Activated CD8-positive, alpha-beta T cell treated with anti-CD3 and anti-CD28 coated beads, Interleukin-2, amount 10 ng/mL, durations not matched to agents 7 days and 5 days (primary cell): ENCODE data around the gene HIPK2. TPM values are rescaled to one million over a fixed set of nuclear protein-coding genes. Genes with fewer than 3 reads are reported as not detected.
"Not testable (repeated sequence)": the region's sequence is repeated elsewhere in the genome, so short reads cannot be mapped to it uniquely, and the experiment has no call there.

ENCODE experiments used
- ATAC-seq: fragments of 150-1000 bp; cut with Tn5 transposase; one replicate; pipeline ENCODE4 v1.10.0; 2021; ENCODE audit warnings: moderate library complexity
- CTCF ChIA-PET: fragments of 350-600 bp; sonication (Branson Sonifier 250); formaldehyde crosslinking; loops from one replicate; lab custom pipeline; 2021; ENCODE audit warnings: antibody characterized with exemption; lab: Charles Lee
- POLR2A ChIA-PET: fragments of 350-600 bp; sonication (Branson Sonifier 250); formaldehyde crosslinking; loops from one replicate; lab custom pipeline; 2021; ENCODE audit warnings: antibody characterized with exemption; lab: Charles Lee
- DNase-seq: peaks from one replicate; pipeline ENCODE4 v3.0.0-alpha.2; 2020
- H3K27ac Mint-ChIP-seq: one replicate; pipeline ENCODE4 v1.8.0; 2021; ENCODE audit warnings: mild to moderate bottlenecking, mixed read lengths
- H3K27me3 Mint-ChIP-seq: one replicate; pipeline ENCODE4 v1.8.0; 2021; ENCODE audit warnings: low read depth, mixed read lengths
- H3K36me3 Mint-ChIP-seq: one replicate; pipeline ENCODE4 v1.8.0; 2021; ENCODE audit warnings: low read depth, mixed read lengths
- H3K4me1 Mint-ChIP-seq: one replicate; pipeline ENCODE4 v1.8.0; 2021; ENCODE audit warnings: low read depth, mixed read lengths
- H3K4me3 Mint-ChIP-seq: one replicate; pipeline ENCODE4 v1.8.0; 2021; ENCODE audit warnings: mild to moderate bottlenecking, mixed read lengths
- H3K9me3 Mint-ChIP-seq: one replicate; pipeline ENCODE4 v1.8.0; 2022; ENCODE audit warnings: mixed read lengths; ENCODE audit not compliant: insufficient read depth
- total RNA-seq, 2 experiments: library from RNA; stranded (reverse); gene quantifications; one replicate each; pipeline ENCODE4 v1.2.3, GENCODE V29; 2021

The HIPK2 gene
- total RNA-seq, 2 experiments from 2014 or later, result 17.0 to 17.2 TPM

- no peaks in the 10 kb centered on the region for H3K27me3 Mint-ChIP-seq
- H3K4me1 Mint-ChIP-seq, result peaks cover 39% of the 10 kb centered on the region
- no peaks in the 10 kb centered on the region for H3K9me3 Mint-ChIP-seq
- H3K4me3 Mint-ChIP-seq, result no peak overlapping the region
- ATAC-seq (peak; percentile 51), DNase-seq (no peak)
- H3K36me3 Mint-ChIP-seq, result no peaks in the 10 kb centered on the region
- CTCF ChIA-PET, result interaction anchor here (0.6 kb wide), 1 partner anchor 11 kb away, joined by 3 read pairs; no protein-coding TSS in a partner anchor
- no peak overlapping the region for H3K27ac Mint-ChIP-seq
- POLR2A ChIA-PET, result interaction anchor here (1.2 kb wide), 1 partner anchor 9 kb away, joined by 4 read pairs; no protein-coding TSS in a partner anchor
Observed at GRCh38 chr7:139673230-139673629, 104.6 kb downstream of the HIPK2 start.

- DNase-seq, result no peak
- ChIA-PET POLR2A (no interaction called here), CTCF (no interaction called here)
- no peaks in the 10 kb centered on the region for H3K36me3 Mint-ChIP-seq
- H3K9me3 Mint-ChIP-seq, result no peaks in the 10 kb centered on the region
- peaks cover 33% of the 10 kb centered on the region for H3K4me1 Mint-ChIP-seq
- ATAC-seq, result no peak
- no peak overlapping the region for H3K27ac Mint-ChIP-seq
- H3K4me3 Mint-ChIP-seq, result no peak overlapping the region
- no peaks in the 10 kb centered on the region for H3K27me3 Mint-ChIP-seq
Observed at GRCh38 chr7:139671967-139672366, 105.8 kb downstream of the HIPK2 start.

- H3K27me3 Mint-ChIP-seq, H3K27ac Mint-ChIP-seq, H3K9me3 Mint-ChIP-seq, ATAC-seq, POLR2A ChIA-PET, H3K36me3 Mint-ChIP-seq, H3K4me3 Mint-ChIP-seq, DNase-seq: not testable (repeated sequence)
- CTCF ChIA-PET, result interaction anchor here (0.6 to 1.0 kb wide), 2 partner anchors 68 to 101 kb away, joined by 3 to 5 read pairs; no protein-coding TSS in a partner anchor
- H3K4me1 Mint-ChIP-seq, result peaks cover 26% of the 10 kb centered on the region
Observed at GRCh38 chr7:139670662-139671061, 107.1 kb downstream of the HIPK2 start.

GRCh38 chr7:139669106-139670061 is 108.4 kb downstream of the HIPK2 start:
- CTCF ChIA-PET, result interaction anchor here (1.0 to 1.1 kb wide), 2 partner anchors 24 to 67 kb away, joined by 3 to 5 read pairs; no protein-coding TSS in a partner anchor
- no peak for DNase-seq
- Mint-ChIP-seq H3K9me3 (no peaks in the 10 kb centered on the region), H3K4me1 (peaks cover 20% of the 10 kb centered on the region), H3K4me3 (no peak overlapping the region), H3K27ac (no peak overlapping the region), H3K27me3 (no peaks in the 10 kb centered on the region), H3K36me3 (no peaks in the 10 kb centered on the region)
- POLR2A ChIA-PET, result interaction anchor here (0.8 kb wide), 1 partner anchor 12 kb away, joined by 3 read pairs; no protein-coding TSS in a partner anchor
- ATAC-seq, result no peak

GRCh38 chr7:139667377-139667776 is 110.4 kb downstream of the HIPK2 start:
- DNase-seq, result no peak
- Mint-ChIP-seq H3K4me1 (peaks cover 13% of the 10 kb centered on the region), H3K27ac (no peak overlapping the region), H3K9me3 (no peaks in the 10 kb centered on the region), H3K27me3 (no peaks in the 10 kb centered on the region), H3K36me3 (no peaks in the 10 kb centered on the region), H3K4me3 (no peak overlapping the region)
- ATAC-seq, result no peak
- CTCF ChIA-PET, result interaction anchor here (1.3 to 6.2 kb wide), 2 partner anchors 21 to 46 kb away, joined by 4 to 34 read pairs; no protein-coding TSS in a partner anchor
- POLR2A ChIA-PET, result no interaction called here

GRCh38 chr7:139666501-139666900 is 111.3 kb downstream of the HIPK2 start:
- Mint-ChIP-seq H3K27ac (no peak overlapping the region), H3K36me3 (no peaks in the 10 kb centered on the region), H3K4me1 (peaks cover 17% of the 10 kb centered on the region), H3K4me3 (no peak overlapping the region), H3K27me3 (no peaks in the 10 kb centered on the region), H3K9me3 (no peaks in the 10 kb centered on the region)
- ChIA-PET POLR2A (no interaction called here), CTCF (interaction anchor here (1.3 to 6.2 kb wide), 2 partner anchors 20 to 45 kb away, joined by 4 to 34 read pairs; no protein-coding TSS in a partner anchor)
- ATAC-seq, result no peak
- DNase-seq, result no peak

- H3K27me3 Mint-ChIP-seq, result no peaks in the 10 kb centered on the region
- ChIA-PET POLR2A (interaction anchor here (1.0 kb wide), 1 partner anchor 146 kb away, joined by 6 read pairs; no protein-coding TSS in a partner anchor), CTCF (interaction anchor here (6.2 kb wide), 1 partner anchor 18 kb away, joined by 34 read pairs; no protein-coding TSS in a partner anchor)
- no peaks in the 10 kb centered on the region for H3K9me3 Mint-ChIP-seq
- no peak overlapping the region for H3K4me3 Mint-ChIP-seq
- no peak for ATAC-seq
- H3K36me3 Mint-ChIP-seq, result no peaks in the 10 kb centered on the region
- no peak for DNase-seq
- H3K4me1 Mint-ChIP-seq, result peaks cover 9% of the 10 kb centered on the region
- H3K27ac Mint-ChIP-seq, result no peak overlapping the region
Observed at GRCh38 chr7:139664434-139664833, 113.4 kb downstream of the HIPK2 start.

- Mint-ChIP-seq H3K27ac (no peak overlapping the region), H3K4me3 (no peak overlapping the region), H3K4me1 (peaks cover 9% of the 10 kb centered on the region), H3K36me3 (no peaks in the 10 kb centered on the region), H3K27me3 (no peaks in the 10 kb centered on the region), H3K9me3 (no peaks in the 10 kb centered on the region)
- DNase-seq, result no peak
- ChIA-PET CTCF (interaction anchor here (6.2 kb wide), 1 partner anchor 17 kb away, joined by 34 read pairs; no protein-coding TSS in a partner anchor), POLR2A (interaction anchor here (0.6 to 1.0 kb wide), 2 partner anchors 147 to 226 kb away, joined by 3 to 6 read pairs; no protein-coding TSS in a partner anchor)
- no peak for ATAC-seq
Observed at GRCh38 chr7:139663608-139664177, 114.1 kb downstream of the HIPK2 start.

GRCh38 chr7:139661903-139662302 is 115.9 kb downstream of the HIPK2 start:
- H3K36me3 Mint-ChIP-seq, result no peaks in the 10 kb centered on the region
- ChIA-PET CTCF (interaction anchor here (0.6 to 6.2 kb wide), 2 partner anchors 11 to 15 kb away, joined by 3 to 34 read pairs; no protein-coding TSS in a partner anchor), POLR2A (no interaction called here)

GRCh38 chr7:139661043-139661440 is 116.8 kb downstream of the HIPK2 start:
- H3K9me3 Mint-ChIP-seq, result no peaks in the 10 kb centered on the region
- ATAC-seq (no peak), DNase-seq (no peak)
- H3K4me1 Mint-ChIP-seq, result peaks cover 15% of the 10 kb centered on the region
- CTCF ChIA-PET, result interaction anchor here (0.9 to 1.1 kb wide), 2 partner anchors 13 to 15 kb away, joined by 3 to 5 read pairs; no protein-coding TSS in a partner anchor
- no peak overlapping the region for H3K27ac Mint-ChIP-seq
- H3K4me3 Mint-ChIP-seq, result no peak overlapping the region
- no peaks in the 10 kb centered on the region for H3K36me3 Mint-ChIP-seq
- H3K27me3 Mint-ChIP-seq, result no peaks in the 10 kb centered on the region
- POLR2A ChIA-PET, result no interaction called here

More at GRCh38 chr7:139661903-139662302, 115.9 kb downstream of the HIPK2 start:
- Mint-ChIP-seq H3K4me3 (no peak overlapping the region), H3K27me3 (no peaks in the 10 kb centered on the region), H3K9me3 (no peaks in the 10 kb centered on the region), H3K4me1 (peaks cover 15% of the 10 kb centered on the region), H3K27ac (no peak overlapping the region)
- no peak for DNase-seq
- ATAC-seq, result no peak

GRCh38 chr7:139660317-139661042 is 117.3 kb downstream of the HIPK2 start:
- POLR2A ChIA-PET, result no interaction called here
- H3K4me1 Mint-ChIP-seq, result peaks cover 15% of the 10 kb centered on the region
- H3K4me3 Mint-ChIP-seq, result no peak overlapping the region

More at GRCh38 chr7:139660317-139661042, 117.3 kb downstream of the HIPK2 start:
- no peak overlapping the region for H3K27ac Mint-ChIP-seq
- no peaks in the 10 kb centered on the region for H3K36me3 Mint-ChIP-seq
- DNase-seq (no peak), ATAC-seq (no peak)
- H3K9me3 Mint-ChIP-seq, result no peaks in the 10 kb centered on the region
- no peaks in the 10 kb centered on the region for H3K27me3 Mint-ChIP-seq
- CTCF ChIA-PET, result interaction anchor here (0.8 to 1.3 kb wide), 5 partner anchors 9 to 15 kb away, joined by 3 to 6 read pairs (median 3); no protein-coding TSS in a partner anchor
